GM10266 (cell line): Measurements from ENCODE around the gene SIRPG.
"Not testable (repeated sequence)": the region's sequence is repeated elsewhere in the genome, so short reads cannot be mapped to it uniquely, and the experiment has no call there.

ENCODE experiments used
- DNase-seq: peaks from one replicate; pipeline ENCODE4 v3.0.0; 2012; ENCODE audit errors: extremely low spot score
- CTCF ChIP-seq: IDR thresholded peaks from 2 replicates; pipeline ENCODE4 v1.5.1; 2012; ENCODE audit warnings: mild to moderate bottlenecking, low read depth; ENCODE audit not compliant: control insufficient read depth, insufficient read depth; ENCODE audit errors: missing control alignments

SIRPG gene

GRCh38 chr20:1657556-1658334 is at the start of gene SIRPG:
TSS of gene SIRPG (minus strand) at chr20:1657779. CDS start at chr20:1657714, 65 bp downstream.
- no peak for TF ChIP-seq CTCF
- DNase-seq = no peak

GRCh38 chr20:1706887-1707286 is 49.3 kb upstream of the SIRPG start:
- not testable (repeated sequence) for DNase-seq

GRCh38 chr20:1706079-1706478 is 48.5 kb upstream of the SIRPG start:
- no peak for DNase-seq
- no peak for TF ChIP-seq CTCF

- no peak for TF ChIP-seq CTCF
- DNase-seq = no peak
Measured at GRCh38 chr20:1702855-1703254, 45.3 kb upstream of the SIRPG start.

GRCh38 chr20:1702328-1702727 is 44.7 kb upstream of the SIRPG start:
- DNase-seq = no peak
- no peak for TF ChIP-seq CTCF

GRCh38 chr20:1700990-1701389 is 43.4 kb upstream of the SIRPG start:
- no peak for DNase-seq
- no peak for TF ChIP-seq CTCF

- TF ChIP-seq CTCF = no peak
- no peak for DNase-seq
Measured at GRCh38 chr20:1697592-1697991, 40.0 kb upstream of the SIRPG start.
